Measurements from ENCODE around the gene NSG2.
"Not testable (repeated sequence)": the region's sequence is repeated elsewhere in the genome, so short reads cannot be mapped to it uniquely, and the experiment has no call there.

Gene NSG2

GRCh38 chr5:174106997-174107655 lies 61.6 kb downstream of the NSG2 start:
- no peak for DNase-seq

DNA sequence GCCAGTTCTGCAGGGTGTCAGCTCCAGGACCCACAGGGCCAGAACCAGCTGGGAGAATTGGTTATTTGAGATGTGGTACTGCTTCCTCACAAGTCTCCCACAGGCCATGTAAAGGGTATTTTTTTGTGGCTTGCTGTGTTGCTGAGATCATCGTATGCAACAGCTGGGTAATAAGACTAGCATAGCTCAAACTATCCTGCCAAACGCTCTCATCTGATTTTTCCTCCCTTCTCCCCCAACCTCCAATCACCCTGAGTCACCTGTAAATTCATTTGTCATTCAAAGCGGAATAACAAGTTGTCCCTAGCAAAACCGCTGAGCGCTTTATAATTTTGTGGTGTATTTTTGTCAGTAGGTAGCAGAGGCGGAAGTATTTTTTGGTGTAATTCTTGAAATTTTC lies 63.2 kb downstream of the NSG2 start:
- DNase-seq = no peak

DNA sequence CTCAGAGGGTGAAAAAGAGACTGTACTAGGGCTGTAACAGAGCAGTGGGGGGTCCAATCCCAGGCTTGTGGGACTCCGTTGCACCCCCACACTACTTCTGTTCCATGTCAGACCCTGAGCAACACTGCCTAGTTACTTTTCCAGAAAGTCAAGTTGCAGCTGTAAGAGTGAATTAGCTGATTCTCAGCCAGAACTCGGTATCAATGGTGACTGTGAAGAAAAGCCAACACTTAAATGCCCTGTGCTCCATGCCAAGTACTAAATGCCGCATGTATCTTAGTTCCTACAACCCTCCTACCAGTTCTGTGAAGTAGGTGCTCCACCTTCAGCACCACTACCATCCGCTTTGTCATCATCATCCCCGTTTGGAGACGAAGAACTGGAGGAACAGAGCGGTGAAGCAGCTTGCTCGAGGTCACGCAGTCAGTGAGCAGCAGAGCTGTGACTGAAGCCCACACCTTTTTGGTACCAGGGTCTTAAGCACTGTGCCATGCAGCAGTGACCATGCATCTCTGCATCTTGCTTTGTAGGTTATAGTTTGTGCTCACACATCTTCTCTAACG lies 64.3 kb downstream of the NSG2 start:
- no peak for DNase-seq

GRCh38 chr5:174110310-174110709 lies 64.8 kb downstream of the NSG2 start:
- no peak for DNase-seq

DNA sequence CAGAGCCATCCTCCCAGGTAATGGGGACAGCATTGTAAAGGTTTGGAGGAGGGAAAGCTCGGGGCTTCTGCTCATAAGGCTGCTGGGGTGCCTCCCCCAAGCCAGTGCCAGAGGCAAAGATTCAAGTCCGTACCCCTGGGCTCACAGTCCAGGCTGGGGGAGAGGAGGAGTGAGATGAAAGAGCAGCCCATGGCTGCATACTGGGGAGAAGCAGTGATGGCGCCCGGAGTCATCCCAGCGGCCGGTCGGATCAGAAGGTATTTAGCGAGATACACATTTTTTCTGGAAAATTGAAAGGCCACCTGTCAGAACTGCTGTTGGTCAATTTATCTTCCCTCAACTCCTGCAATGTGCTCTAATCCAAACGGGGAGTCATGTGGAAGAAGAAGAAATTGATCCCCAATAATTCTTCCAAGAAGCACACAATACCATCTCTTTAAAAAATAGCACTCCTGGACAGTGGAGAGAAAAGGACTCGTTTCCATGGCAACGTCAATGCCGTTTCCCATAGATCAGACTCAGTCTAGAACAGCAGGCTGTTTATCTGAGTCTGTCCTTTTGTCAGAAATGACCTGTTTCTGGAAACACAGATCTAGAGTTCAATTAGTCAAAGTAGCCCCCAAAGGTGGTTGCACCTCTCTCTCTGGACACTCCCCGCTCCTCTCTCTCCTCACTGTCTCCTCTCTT lies 65.9 kb downstream of the NSG2 start:
- DNase-seq = no peak

- no peak for DNase-seq
Measured at GRCh38 chr5:174115226-174115625, 69.7 kb downstream of the NSG2 start.

- no peak for DNase-seq
Measured at GRCh38 chr5:174118823-174119467, 73.4 kb downstream of the NSG2 start.

- no peak for DNase-seq
Measured at GRCh38 chr5:174119468-174119881, 74.0 kb downstream of the NSG2 start.

- no peak for DNase-seq
Measured at GRCh38 chr5:174120401-174121005, 75.0 kb downstream of the NSG2 start.

DNA sequence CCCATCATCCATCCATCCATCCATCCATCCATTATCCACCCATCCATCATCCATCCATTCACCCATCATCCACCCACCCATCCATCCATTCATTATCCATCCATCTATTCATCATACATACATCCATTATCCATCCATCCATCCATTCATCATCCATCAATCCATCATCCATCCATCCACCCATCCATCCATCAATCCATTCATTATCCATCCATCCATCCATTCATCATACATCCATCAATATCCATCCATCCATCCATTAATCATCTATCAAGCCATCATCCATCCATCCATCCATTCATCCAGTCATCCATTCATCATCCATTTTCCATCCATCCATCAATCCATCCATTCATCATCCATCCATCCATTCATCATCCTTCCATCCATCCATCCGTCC lies 89.0 kb downstream of the NSG2 start:
- no peak for DNase-seq

- DNase-seq = no peak
Measured at GRCh38 chr5:174139623-174140022, 94.1 kb downstream of the NSG2 start.

DNA sequence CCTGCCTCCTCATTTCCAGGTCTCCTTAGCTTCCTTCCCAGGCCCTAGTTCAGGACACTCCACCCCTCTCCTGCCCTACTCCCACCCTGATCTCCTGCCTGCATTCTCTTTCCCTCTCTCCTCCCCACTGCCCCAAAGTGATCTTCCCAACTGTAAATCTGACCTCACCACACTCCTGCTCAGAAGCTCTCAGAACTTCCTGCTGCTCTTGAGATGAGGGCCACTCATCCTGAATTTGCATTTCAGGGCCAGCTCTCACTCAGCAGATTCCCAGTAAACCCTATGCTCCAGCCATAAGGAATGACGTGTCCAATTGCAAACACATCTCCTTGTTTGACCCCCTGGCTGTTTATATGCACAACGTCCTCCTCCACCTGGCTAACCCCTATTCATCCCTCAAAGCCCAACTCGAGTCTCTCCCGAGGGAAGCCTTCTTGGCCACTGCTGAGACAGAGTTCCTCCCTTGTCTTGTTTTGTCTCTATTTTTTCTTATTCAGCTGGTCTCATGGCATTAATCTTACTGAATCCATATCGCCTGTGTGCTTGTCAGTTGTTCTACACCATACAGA lies 95.0 kb downstream of the NSG2 start:
- DNase-seq = no peak

DNA sequence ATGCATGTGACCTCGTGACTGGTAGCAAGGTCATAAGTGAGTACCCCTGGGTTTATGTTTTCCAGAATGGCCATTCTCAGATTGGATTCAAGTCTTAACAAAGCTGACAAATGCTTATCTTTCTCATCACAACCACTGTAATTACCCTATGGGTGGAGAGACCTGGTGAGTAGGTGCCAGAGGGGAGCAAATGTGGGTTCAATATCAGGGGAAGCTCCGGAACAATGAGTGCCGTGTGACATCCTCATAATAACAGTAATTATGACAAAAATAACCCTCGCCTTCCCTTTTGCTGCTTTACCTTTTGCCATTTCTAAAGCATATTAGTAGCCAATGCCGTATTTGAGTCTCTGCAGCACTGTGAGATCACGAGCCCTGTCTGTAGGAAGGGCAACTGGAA lies 95.9 kb downstream of the NSG2 start:
- no peak for DNase-seq

DNA sequence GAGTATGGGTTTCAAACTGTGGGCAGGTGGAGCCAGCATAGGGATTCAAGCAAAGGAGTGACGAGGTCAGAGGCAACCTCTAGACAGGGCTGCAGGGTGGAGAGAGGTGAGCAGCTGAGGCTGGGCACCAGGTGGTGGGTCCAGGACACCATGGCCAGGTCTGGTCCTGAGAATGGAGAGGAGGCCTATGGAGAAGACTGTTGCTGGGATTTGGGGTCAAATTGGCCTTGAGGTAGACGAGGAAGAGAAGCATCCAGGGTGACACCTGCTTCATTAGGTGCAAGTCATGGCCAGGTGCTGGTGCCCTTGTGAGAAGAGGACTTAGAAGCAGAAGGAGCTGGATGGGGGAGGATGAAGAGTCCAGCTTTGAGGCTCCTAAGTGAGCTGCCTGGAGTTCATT lies 99.6 kb downstream of the NSG2 start:
- no peak for DNase-seq

DNA sequence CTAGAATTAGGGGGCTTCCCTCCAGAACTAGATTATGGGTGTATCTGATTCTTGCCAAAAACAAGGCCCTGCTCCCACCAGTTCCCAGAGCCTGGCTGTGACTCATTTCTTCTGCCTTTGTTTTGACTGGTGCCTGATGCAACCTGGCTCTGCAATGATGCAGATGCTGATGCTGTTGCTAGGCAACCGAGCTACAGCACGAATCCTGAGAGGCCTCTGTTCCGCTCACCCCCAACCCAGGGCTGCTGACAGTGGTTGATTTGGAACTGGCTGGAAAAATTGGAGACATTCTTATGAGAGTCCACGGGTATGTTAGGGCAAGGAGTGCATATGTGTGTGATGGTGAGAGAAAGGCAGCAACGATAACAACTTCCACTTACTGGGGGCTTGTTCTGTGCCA lies 100.3 kb downstream of the NSG2 start:
- DNase-seq = peak; percentile 24

GRCh38 chr5:174146556-174146955 lies 101.0 kb downstream of the NSG2 start:
- DNase-seq = no peak

DNA sequence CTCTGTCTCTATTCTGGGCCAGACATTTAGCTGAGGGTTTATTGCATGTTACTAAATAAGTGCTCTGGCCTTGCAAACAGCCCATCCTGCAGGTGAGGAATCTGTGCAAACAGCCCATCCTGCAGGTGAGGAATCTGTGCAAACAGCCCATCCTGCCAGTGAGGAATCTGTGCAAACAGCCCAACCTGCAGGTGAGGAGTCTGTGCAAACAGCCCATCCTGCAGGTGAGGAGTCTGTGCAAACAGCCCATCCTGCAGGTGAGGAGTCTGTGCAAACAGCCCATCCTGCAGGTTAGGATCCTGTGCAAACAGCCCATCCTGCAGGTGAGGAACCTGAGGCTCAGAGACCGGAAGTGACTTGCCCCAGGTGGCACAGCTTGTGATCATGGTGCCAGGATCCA lies 101.5 kb downstream of the NSG2 start:
- DNase-seq = not testable (repeated sequence)

- no peak for DNase-seq
Measured at GRCh38 chr5:174147551-174147950, 102.0 kb downstream of the NSG2 start.

- DNase-seq = no peak
Measured at GRCh38 chr5:174148721-174149120, 103.2 kb downstream of the NSG2 start.

- no peak for DNase-seq
Measured at GRCh38 chr5:174149426-174149825, 103.9 kb downstream of the NSG2 start.

GRCh38 chr5:174149989-174150388 lies 104.5 kb downstream of the NSG2 start:
- DNase-seq = no peak

DNA sequence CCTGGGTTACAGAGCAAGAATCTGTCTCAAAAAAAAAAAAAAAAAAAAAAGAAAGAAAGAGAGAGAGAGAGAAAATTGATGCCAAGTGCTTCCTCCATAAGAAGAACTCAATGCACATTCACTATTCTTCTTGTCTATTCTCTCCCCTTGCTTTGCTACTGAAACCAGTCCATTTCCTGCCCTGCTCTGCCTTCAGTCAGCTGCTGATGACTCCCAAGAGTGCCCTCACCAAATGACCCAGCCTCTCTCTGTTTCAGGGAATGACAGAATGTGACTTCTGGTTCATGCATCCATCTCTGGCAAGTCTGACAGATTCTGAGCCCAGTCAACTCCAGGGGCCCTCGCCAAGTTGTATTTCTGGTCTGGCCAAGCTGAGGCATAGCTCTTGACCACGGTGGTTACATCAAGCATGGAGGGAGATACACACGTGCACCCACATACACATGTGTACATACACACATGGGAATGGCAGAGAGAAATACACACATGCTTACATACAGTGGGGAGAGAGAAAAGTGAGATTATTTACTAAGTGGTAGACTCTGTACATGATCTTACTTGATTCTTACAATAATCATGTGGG lies 106.2 kb downstream of the NSG2 start:
- DNase-seq = no peak

DNA sequence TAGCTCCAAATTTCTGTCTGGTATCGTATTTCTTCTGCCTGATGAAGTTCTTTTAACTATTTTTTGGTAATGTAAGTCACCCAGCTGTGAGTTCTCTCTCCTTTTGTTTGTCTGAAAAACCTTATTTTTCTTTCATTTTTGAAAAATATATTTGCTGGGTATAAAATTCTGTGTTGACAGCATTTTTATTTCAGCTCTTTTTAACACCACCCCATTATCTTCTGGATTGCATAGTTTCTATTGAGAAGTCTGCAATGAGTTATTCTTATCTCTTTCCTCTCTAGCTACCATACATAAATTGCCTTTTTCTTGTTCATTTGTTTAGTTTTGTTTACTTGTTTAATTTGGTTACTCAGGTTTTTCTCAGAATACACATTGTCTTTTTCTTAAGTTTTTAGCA lies 109.1 kb downstream of the NSG2 start:
- no peak for DNase-seq
